ENCODE results near the gene KCNC4.

DNA sequence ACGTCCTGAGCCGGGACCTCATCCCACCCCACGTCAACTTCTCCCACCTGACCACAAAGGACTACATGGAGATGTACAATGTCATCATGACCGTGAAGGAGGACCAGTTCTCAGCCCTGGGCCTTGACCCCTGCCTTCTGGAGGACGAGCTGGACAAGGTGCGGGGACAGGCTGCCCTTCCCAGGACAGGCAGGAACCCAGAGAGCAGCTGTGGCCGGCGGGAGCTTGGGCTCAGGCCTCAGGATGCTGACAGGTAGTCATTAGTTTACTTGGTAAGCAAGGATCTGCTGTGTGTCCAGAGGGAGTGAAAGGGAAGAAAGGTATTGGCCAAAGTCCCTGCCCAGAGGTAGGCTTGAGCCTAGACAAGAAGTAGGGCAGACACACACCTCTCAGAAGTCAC is 17.6 kb upstream of the KCNC4 start:
- TF ChIP-seq CTCF (IDR thresholded peaks at IDR 0.05): no peak
- TF ChIP-seq POLR2A (IDR thresholded peaks at IDR 0.05): no peak
